A172 (cell line): ENCODE data around the gene MKRN1. TPM values are rescaled to one million over a fixed set of nuclear protein-coding genes. Genes with fewer than 3 reads are reported as not detected.
"Not testable (repeated sequence)": the region's sequence is repeated elsewhere in the genome, so short reads cannot be mapped to it uniquely, and the experiment has no call there.

Experiments
- DNase-seq: peaks from one replicate; pipeline ENCODE4 v3.0.0-alpha.2; 2015; ENCODE audit warnings: low spot score
- total RNA-seq: library from RNA; depleted of rRNA; stranded (reverse); fragments of >200 nt; shearing (Covaris generic); gene quantifications from 2 replicates; pipeline ENCODE4 v1.2.3, GENCODE V29; 2014; rRNA removed

MKRN1 gene
- total RNA-seq: 52.0 and 66.3 TPM in 2 replicates

GRCh38 chr7:140479062-140479738, at the start of gene MKRN1:
TSS of gene MKRN1 (minus strand) at chr7:140479505. CDS start at chr7:140479344, 161 bp downstream.
- DNase-seq: peak; percentile 85

- DNase-seq: peak; percentile 38
Measured at GRCh38 chr7:140526787-140527664, 47.7 kb upstream of the MKRN1 start.

GRCh38 chr7:140526214-140526613, 46.9 kb upstream of the MKRN1 start:
- DNase-seq: no peak

- no peak for DNase-seq
Measured at GRCh38 chr7:140525743-140526142, 46.4 kb upstream of the MKRN1 start.

GRCh38 chr7:140521421-140521820, 42.1 kb upstream of the MKRN1 start:
- peak; percentile 22 for DNase-seq

GRCh38 chr7:140519007-140519399, 39.7 kb upstream of the MKRN1 start:
- DNase-seq: no peak

GRCh38 chr7:140518370-140519006, 39.2 kb upstream of the MKRN1 start:
- DNase-seq: no peak

- peak; percentile 85 for DNase-seq
Measured at GRCh38 chr7:140517546-140518369, 38.5 kb upstream of the MKRN1 start.

GRCh38 chr7:140512317-140513000, 33.2 kb upstream of the MKRN1 start:
- DNase-seq: peak; percentile 3

GRCh38 chr7:140509789-140510188, 30.5 kb upstream of the MKRN1 start:
- DNase-seq: no peak

- not testable (repeated sequence) for DNase-seq
Measured at GRCh38 chr7:140507556-140507955, 28.3 kb upstream of the MKRN1 start.

GRCh38 chr7:140506788-140507464, 27.6 kb upstream of the MKRN1 start:
- DNase-seq: peak; percentile 62

- DNase-seq: no peak
Measured at GRCh38 chr7:140501966-140502365, 22.7 kb upstream of the MKRN1 start.

GRCh38 chr7:140497807-140498206, 18.5 kb upstream of the MKRN1 start:
- DNase-seq: not testable (repeated sequence)

- DNase-seq: no peak
Measured at GRCh38 chr7:140497241-140497769, 18.0 kb upstream of the MKRN1 start.

- DNase-seq: no peak
Measured at GRCh38 chr7:140495514-140496097, 16.3 kb upstream of the MKRN1 start.

GRCh38 chr7:140494867-140495266, 15.6 kb upstream of the MKRN1 start:
- no peak for DNase-seq

- DNase-seq: no peak
Measured at GRCh38 chr7:140489026-140489359, 9.7 kb upstream of the MKRN1 start.

- DNase-seq: no peak
Measured at GRCh38 chr7:140485500-140486265, 6.4 kb upstream of the MKRN1 start.
